Fibroblast of skin of back (primary cell): Measurements from ENCODE around the gene ADPRS.

ENCODE experiments used
- DNase-seq: peaks from one replicate; pipeline ENCODE4 v3.0.0-alpha.2; 2013

The ADPRS gene

GRCh38 chr1:36134031-36134430, 45.3 kb downstream of the ADPRS start:
- no peak for DNase-seq

GRCh38 chr1:36134505-36135329, 46.0 kb downstream of the ADPRS start:
- DNase-seq, result peak; percentile 77

GRCh38 chr1:36135330-36135667, 46.6 kb downstream of the ADPRS start:
- no peak for DNase-seq

DNA sequence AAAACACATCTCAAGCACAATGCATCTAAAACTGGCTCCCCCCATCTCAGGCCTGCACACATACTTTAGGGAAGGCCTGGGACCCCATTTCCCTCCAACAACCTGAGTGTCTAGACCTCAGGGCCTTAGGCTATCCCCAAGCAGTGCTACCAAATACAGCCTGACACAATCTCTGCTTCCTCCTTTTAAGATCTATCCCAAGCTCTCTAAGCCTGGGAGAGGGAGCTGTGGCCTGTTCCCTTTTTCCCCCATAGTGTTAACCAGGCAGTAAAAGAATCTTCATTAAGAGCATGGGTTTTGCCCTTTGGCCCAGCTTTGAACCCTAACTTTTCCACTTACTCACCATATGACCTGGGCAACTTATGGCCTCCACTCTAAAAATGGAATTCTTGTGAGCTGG, 47.1 kb downstream of the ADPRS start:
- no peak for DNase-seq

GRCh38 chr1:36136535-36136934, 47.8 kb downstream of the ADPRS start:
- peak; percentile 90 for DNase-seq

DNA sequence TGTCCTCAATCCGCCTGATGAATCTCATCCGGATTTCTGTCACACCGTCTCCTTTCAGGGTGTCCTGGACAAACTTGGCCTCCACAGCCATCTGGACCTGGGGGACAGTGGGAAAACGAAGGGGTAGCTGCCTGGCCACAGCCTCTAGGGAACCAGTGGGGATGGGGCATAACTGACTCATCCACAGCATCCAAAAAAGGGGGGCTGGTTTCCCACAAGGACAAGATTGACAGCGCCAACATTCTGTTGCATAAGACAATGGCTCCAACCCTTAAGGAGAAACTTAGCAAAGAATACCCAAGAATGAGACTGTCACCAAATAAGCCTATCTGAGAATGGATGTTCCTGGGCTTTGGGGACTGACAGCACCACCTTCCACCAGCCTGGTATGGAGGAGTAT, 48.5 kb downstream of the ADPRS start:
- DNase-seq, result no peak

- DNase-seq, result no peak
Observed at GRCh38 chr1:36137776-36138175, 49.1 kb downstream of the ADPRS start.

DNA sequence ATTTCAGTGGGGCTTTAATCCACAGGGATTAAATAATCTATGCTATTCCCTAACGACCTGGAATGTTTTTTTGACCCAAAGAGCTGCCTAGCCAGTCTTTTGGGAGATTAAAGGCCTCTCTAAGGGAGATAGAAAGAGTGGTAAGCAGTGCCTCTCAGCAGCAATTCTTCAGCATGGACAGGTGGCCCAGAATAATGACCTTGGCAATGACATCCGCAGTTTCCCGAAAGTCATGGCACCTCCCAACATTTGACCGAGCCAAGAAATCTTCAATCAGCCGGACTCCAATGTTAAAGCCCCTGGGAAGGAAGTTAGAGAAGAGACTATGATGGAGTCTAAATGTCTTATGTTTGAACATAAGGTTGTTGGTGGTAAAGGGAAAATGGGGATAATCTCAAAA, 50.8 kb downstream of the ADPRS start:
- no peak for DNase-seq

- no peak for DNase-seq
Observed at GRCh38 chr1:36142121-36142520, 53.4 kb downstream of the ADPRS start.

DNA sequence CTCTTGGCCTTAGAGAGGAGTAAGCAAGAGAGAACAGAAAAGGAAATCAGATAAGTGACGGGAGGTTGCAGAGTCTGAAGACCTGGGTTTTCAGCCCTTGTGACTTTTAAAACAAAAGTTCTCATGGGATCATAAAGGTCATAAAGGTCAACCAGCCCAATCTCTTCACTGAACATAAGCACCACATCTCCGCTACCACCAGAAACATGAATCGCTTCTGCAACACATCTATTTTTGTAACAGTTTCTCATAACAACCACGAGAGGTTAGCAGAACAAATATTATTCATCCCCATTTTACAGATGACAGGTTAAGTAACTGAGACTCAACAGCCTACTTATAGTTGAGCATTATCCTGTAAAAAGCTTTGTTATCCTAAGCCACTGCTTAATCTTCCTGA, 54.7 kb downstream of the ADPRS start:
- no peak for DNase-seq
